SK-N-SH (cell line): ENCODE measurements around the gene NT5C3A.

ENCODE experiments used
- MXI1 ChIP-seq: IDR thresholded peaks from 2 replicates; pipeline ENCODE4 v1.6.1; 2012; ENCODE audit warnings: mild to moderate bottlenecking, low read depth, low read length, improper control_type of control experiment
- TF ChIP-seq, protein P1 (sequence below): fragments of 200-600 bp; sonication (generic); IDR thresholded peaks from 2 replicates; pipeline ENCODE4 v1.6.1; 2017; ENCODE audit warnings: antibody characterized with exemption, mild to moderate bottlenecking, moderate library complexity

DNA sequence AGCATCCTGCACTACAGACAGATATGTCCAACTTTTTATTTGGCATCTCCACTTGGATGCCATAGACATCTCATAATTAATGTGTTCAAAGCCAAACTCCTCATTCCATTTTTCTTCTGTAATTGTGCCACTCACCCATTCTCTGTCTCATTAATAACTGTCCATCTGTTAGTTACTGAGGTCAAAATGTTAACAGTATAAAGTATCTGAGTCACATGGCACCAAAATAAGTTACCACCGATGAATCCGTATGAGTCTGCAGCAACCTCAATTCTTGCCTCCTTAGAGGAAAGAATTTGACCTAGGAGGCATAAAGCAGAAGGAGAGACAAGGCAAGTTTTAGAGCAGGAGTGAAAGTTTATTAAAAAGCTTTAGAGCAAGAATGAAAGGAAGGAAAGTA is 16.5 kb upstream of the NT5C3A start:
- no peak for TF ChIP-seq MXI1
- TF ChIP-seq, protein P1, sequence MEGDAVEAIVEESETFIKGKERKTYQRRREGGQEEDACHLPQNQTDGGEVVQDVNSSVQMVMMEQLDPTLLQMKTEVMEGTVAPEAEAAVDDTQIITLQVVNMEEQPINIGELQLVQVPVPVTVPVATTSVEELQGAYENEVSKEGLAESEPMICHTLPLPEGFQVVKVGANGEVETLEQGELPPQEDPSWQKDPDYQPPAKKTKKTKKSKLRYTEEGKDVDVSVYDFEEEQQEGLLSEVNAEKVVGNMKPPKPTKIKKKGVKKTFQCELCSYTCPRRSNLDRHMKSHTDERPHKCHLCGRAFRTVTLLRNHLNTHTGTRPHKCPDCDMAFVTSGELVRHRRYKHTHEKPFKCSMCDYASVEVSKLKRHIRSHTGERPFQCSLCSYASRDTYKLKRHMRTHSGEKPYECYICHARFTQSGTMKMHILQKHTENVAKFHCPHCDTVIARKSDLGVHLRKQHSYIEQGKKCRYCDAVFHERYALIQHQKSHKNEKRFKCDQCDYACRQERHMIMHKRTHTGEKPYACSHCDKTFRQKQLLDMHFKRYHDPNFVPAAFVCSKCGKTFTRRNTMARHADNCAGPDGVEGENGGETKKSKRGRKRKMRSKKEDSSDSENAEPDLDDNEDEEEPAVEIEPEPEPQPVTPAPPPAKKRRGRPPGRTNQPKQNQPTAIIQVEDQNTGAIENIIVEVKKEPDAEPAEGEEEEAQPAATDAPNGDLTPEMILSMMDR = no peak
